Duodenal mucosa (tissue), 2 donors: ENCODE results near the gene FOSL1.

Source experiments
- H3K27ac ChIP-seq: one replicate; pipeline ENCODE4 v1.7.0; 2013; ENCODE audit warnings: low read depth, low read length
- H3K27me3 ChIP-seq, 2 donors: one replicate each; pipeline ENCODE4 v1.7.0; 2013; ENCODE audit warnings: low read length in 2 of 2, control low read depth in 1 of 2; ENCODE audit not compliant: insufficient read depth in 2 of 2, control insufficient read depth in 1 of 2
- H3K36me3 ChIP-seq, 2 donors: one replicate each; pipeline ENCODE4 v1.7.0; 2013; ENCODE audit warnings: low read length in 2 of 2, control low read depth in 1 of 2; ENCODE audit not compliant: insufficient read depth in 2 of 2, control insufficient read depth in 1 of 2
- H3K4me1 ChIP-seq, 2 donors: one replicate each; pipeline ENCODE4 v1.7.0; 2013; ENCODE audit warnings: low read length in 2 of 2, control low read depth in 1 of 2; ENCODE audit not compliant: insufficient read depth in 2 of 2, control insufficient read depth in 1 of 2
- H3K4me3 ChIP-seq, 2 donors: one replicate each; pipeline ENCODE4 v1.7.0; 2013; ENCODE audit warnings: low read length in 2 of 2, low read depth in 1 of 2
- H3K9ac ChIP-seq, 2 donors: one replicate each; pipeline ENCODE4 v1.7.0; 2013; ENCODE audit warnings: low read length in 2 of 2, low read depth in 1 of 2
- H3K9me3 ChIP-seq, 2 donors: one replicate each; pipeline ENCODE4 v1.7.0; 2013; ENCODE audit warnings: low read length in 2 of 2, control low read depth in 1 of 2; ENCODE audit not compliant: control insufficient read depth in 1 of 2

The FOSL1 gene

DNA sequence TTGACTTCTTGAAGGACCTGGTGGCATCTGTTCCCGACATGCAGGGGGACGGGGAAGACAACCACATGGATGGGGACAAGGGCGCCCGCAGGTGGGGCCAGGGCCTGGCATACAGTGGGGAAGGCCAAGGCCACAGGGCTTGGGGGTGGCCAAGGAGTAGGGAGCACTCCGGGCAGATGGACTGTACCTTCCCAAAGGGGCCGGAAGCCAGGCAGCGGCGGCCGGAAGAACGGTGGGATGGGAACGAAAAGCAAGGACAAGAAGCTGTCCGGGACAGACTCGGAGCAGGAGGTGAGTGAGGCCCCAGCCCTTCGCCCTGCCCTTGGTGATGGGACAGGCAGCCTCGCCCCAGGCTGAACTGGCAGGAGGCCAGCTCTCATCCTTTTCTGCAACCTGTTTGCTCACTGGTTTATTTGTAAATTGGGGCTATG, 20.2 kb upstream of the FOSL1 start:
- H3K4me1 ChIP-seq, result peaks cover 36 to 39% of the 10 kb centered on the region in 2 donors
- peak overlapping the region; percentile 77 to 83 for H3K4me3 ChIP-seq
- no peak overlapping the region for H3K27ac ChIP-seq
- no peaks in the 10 kb centered on the region for H3K9me3 ChIP-seq
- peak overlapping the region; percentile 65 to 74 for H3K9ac ChIP-seq
- peaks cover 0 to 17% of the 10 kb centered on the region in 2 donors for H3K36me3 ChIP-seq
- no peaks in the 10 kb centered on the region for H3K27me3 ChIP-seq

DNA sequence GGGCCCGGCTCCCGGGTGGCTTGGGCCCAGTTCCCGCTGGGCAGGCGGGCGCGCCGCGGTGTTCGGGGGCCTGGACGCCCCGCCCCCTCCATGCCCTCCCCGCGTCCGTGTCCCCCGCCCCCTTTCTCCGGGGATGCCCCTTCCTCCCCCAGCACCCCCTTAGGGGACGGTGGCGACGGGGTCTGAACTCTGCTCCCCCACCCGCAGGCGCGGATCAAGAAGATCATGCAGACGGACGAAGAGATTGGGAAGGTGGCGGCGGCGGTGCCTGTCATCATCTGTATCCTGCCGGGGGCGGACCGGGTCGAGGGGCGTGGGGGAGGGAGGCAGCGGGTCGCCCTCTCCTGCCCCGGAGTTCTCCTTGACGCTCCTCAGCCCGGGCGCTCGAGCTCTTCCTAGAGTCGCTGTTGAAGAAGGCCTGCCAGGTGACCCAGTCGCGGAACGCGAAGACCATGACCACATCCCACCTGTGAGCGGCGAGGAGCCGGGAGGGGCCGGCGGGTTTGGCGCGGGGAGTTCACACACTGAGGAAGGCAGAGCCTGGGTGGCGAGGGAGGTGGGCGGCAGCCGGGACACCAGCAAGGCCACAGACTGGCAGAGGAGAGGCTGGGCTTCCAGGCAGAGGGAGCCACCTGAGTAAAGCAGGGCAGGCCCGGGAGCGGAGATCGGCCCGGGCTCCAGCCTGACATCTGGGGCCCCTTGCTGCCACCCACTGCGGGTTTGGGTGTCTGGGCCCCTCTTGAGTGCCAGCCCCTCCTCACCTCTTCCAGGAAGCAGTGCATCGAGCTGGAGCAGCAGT, 19.6 kb upstream of the FOSL1 start:
- Histone ChIP-seq H3K9me3 (no peaks in the 10 kb centered on the region), H3K27me3 (no peaks in the 10 kb centered on the region), H3K4me3 (peak overlapping the region; percentile 77 to 83), H3K27ac (peak overlapping the region; percentile 75), H3K9ac (peak overlapping the region; percentile 65 to 74), H3K36me3 (peaks cover 0 to 17% of the 10 kb centered on the region in 2 donors), H3K4me1 (peaks cover 36 to 45% of the 10 kb centered on the region in 2 donors)

DNA sequence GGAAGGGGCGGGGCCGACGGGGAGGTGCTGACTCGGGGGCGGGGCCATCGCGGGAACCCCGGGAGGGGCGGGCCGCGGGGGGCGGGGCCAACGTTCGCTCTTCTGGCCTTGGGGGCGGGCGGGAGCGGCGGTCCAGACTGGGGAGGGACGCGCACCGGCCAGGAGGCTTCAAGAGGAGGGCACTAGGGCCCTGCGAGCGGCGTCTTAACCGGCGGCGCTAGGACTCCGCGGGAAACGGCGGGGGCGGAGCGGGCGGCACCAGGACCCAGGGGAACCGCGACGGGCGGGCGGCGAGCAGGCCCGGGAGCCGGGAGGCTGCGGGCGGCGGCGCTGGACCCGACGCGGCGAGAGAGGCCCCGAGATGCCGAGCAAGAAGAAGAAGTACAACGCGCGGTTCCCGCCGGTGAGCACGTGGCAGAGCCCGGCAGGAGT, 19.0 kb upstream of the FOSL1 start, which contains the start of gene DRAP1:
Gene DRAP1, plus strand, starts transcription at position 286 of the 432 bp plus-strand sequence. Its CDS starts 76 bp downstream, at position 362.
- peaks cover 0 to 17% of the 10 kb centered on the region in 2 donors for H3K36me3 ChIP-seq
- no peaks in the 10 kb centered on the region for H3K27me3 ChIP-seq

GRCh38 chr11:65918211-65919140, 18.3 kb upstream of the FOSL1 start, which contains the start of gene C11orf68:
Gene C11orf68, minus strand, starts transcription at chr11:65919062. Its CDS starts 31 bp downstream, at chr11:65919031.
- H3K4me1 ChIP-seq, result peaks cover 36 to 46% of the 10 kb centered on the region in 2 donors

More for the DNA sequence above, 19.0 kb upstream of the FOSL1 start, which contains the start of gene DRAP1:
- H3K9ac ChIP-seq, result peak within 1 kb of the TSS; percentile 90 to 94
- H3K4me1 ChIP-seq, result peaks cover 36 to 46% of the 10 kb centered on the region in 2 donors
- no peaks in the 10 kb centered on the region for H3K9me3 ChIP-seq
- peak within 1 kb of the TSS; percentile 82 for H3K27ac ChIP-seq
- H3K4me3 ChIP-seq, result peak within 1 kb of the TSS; percentile 84 to 94

DNA sequence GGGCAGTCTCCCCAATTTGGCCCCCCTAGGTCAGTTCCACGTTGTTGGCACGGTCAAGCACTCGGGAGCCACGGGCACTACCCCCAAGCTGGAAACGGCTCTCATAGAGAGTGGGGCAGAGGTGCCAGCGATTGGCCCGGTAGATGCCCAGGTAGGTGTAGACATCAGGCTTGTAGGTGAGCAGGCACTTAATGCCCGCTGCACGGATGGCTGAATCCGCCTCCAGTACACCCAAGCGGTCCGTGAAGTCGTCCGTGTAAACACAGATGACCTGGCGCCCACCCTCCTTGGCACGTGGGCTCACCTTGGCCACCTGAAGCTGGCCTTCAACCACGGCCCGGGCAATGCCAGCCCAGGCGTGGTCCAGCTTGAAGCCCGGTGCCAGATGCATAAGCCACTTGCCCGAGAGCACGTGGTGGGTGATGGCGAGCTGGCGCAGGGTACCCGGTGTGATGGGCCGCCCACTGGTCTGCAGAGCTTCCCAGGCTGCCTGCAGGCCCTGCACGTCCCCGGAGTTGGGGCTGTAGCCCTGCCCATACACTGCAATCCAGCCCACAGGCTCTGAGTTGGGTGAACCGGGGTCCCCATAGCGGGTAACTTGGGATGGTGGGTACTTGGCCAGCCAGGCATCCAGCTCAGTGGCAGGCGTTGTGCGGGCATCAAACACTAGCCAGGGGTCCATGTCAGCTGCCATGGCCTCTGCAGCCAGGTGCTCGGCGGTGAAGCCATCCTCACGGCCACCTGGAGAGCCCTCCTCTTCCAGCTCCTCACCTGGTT, 17.4 kb upstream of the FOSL1 start:
- no peaks in the 10 kb centered on the region for H3K27me3 ChIP-seq
- peak overlapping the region; percentile 90 to 94 for H3K9ac ChIP-seq
- H3K4me1 ChIP-seq, result peaks cover 36 to 46% of the 10 kb centered on the region in 2 donors
- H3K27ac ChIP-seq, result no peak overlapping the region
- peak overlapping the region; percentile 84 to 94 for H3K4me3 ChIP-seq
- H3K36me3 ChIP-seq, result peaks cover 0 to 9% of the 10 kb centered on the region in 2 donors
- H3K9me3 ChIP-seq, result no peaks in the 10 kb centered on the region

More at GRCh38 chr11:65918211-65919140, 18.3 kb upstream of the FOSL1 start, which contains the start of gene C11orf68:
- Histone ChIP-seq H3K36me3 (peaks cover 0 to 17% of the 10 kb centered on the region in 2 donors), H3K9me3 (no peaks in the 10 kb centered on the region), H3K27me3 (no peaks in the 10 kb centered on the region), H3K9ac (peak within 1 kb of the TSS; percentile 90 to 94), H3K4me3 (peak within 1 kb of the TSS; percentile 84 to 94), H3K27ac (peak within 1 kb of the TSS; percentile 82)

DNA sequence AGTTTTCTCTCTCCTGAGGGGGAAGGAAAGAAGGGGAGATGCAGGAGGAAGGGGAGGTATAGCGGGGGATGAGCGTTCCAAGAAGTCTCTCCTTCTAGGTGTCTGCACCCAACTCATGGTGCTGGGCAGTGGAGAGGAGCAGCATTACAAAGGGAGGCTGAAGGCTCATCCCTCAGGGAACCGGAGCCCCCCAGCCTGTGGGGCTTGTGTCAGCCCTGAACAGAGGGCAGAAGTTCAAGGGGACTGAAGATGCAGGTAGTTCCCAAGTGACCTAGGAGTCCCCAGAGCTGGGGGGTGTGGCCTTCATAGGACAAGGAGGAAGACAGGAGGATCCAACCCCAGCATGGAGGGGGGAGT, 16.9 kb upstream of the FOSL1 start:
- Histone ChIP-seq H3K9me3 (no peaks in the 10 kb centered on the region), H3K36me3 (peaks cover 0 to 3% of the 10 kb centered on the region in 2 donors), H3K27me3 (no peaks in the 10 kb centered on the region), H3K4me3 (peak overlapping the region in 1 of 2 donors; percentile 94), H3K27ac (no peak overlapping the region), H3K9ac (peak overlapping the region in 1 of 2 donors; percentile 4), H3K4me1 (peaks cover 38 to 48% of the 10 kb centered on the region in 2 donors)

GRCh38 chr11:65916391-65916790, 16.2 kb upstream of the FOSL1 start:
- H3K36me3 ChIP-seq, result no peaks in the 10 kb centered on the region
- no peaks in the 10 kb centered on the region for H3K9me3 ChIP-seq
- H3K4me1 ChIP-seq, result peaks cover 42 to 55% of the 10 kb centered on the region in 2 donors
- H3K27me3 ChIP-seq, result no peaks in the 10 kb centered on the region
- no peak overlapping the region for H3K27ac ChIP-seq
- no peak overlapping the region for H3K4me3 ChIP-seq
- peak overlapping the region in 1 of 2 donors; percentile 4 for H3K9ac ChIP-seq

GRCh38 chr11:65915821-65916251, 15.6 kb upstream of the FOSL1 start:
- Histone ChIP-seq H3K4me1 (peaks cover 40 to 51% of the 10 kb centered on the region in 2 donors), H3K27me3 (no peaks in the 10 kb centered on the region), H3K9ac (peak overlapping the region in 1 of 2 donors; percentile 4), H3K4me3 (no peak overlapping the region), H3K27ac (peak overlapping the region; percentile 81), H3K9me3 (no peaks in the 10 kb centered on the region), H3K36me3 (no peaks in the 10 kb centered on the region)

DNA sequence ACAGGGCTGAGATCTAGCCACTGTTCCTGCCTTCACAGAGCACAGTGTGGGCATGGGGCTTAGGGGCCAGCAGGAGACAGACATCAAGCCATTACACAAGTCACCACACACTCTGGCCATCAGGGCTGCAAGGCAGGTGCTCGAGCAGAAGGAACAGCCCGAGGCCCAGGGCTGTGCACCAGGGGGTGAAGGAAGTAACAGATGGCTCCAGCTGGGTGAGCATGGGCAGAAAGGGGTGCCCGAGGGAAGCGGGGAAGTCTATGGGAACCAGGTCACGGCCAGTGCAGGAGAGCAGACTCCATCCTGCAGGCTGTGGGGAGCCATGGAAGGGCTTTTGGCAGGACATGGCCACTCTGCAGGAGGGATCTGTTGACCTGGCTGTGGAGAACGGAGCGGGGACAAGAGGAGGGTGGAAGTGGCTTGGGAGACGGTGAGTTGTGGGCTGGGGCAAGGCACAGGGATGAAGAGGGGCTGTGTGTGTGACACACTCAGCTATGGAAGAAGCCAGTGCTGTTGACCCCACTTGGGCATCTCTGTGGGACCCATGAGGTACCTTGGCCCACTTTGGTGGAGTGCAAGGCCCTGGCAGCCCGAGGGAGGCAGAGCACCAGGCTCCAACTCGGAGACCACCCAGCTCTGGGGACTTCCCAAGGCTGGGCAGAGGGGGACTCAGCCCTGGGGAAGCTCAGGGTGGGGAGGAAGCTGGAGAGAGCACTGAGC, 15.1 kb upstream of the FOSL1 start:
- Histone ChIP-seq H3K27ac (peak overlapping the region; percentile 80), H3K4me1 (peaks cover 34 to 46% of the 10 kb centered on the region in 2 donors), H3K9me3 (no peaks in the 10 kb centered on the region), H3K36me3 (no peaks in the 10 kb centered on the region), H3K9ac (no peak overlapping the region), H3K4me3 (no peak overlapping the region), H3K27me3 (no peaks in the 10 kb centered on the region)
